Common myeloid progenitor, CD34-positive (primary cell): ENCODE measurements around the gene ONECUT3.
A peak's percentile ranks its signal among the peaks of the same experiment; 100 is the strongest.

Source experiments
- CTCF ChIA-PET: fragments of 350-600 bp; sonication (Branson Sonifier 250); formaldehyde crosslinking; loops from one replicate; lab custom pipeline; 2021; ENCODE audit warnings: antibody characterized with exemption; lab: Charles Lee
- POLR2A ChIA-PET: fragments of 350-600 bp; sonication (Branson Sonifier 250); formaldehyde crosslinking; loops from one replicate; lab custom pipeline; 2021; ENCODE audit warnings: antibody characterized with exemption; lab: Charles Lee
- DNase-seq, 3 donors: peaks; one replicate each; pipeline versions ENCODE4 v3.0.0 to v3.0.0-alpha.2; 2013
- H3K27ac ChIP-seq, 2 experiments: 1 replicate in 1 of 2; 2 replicates in 1 of 2; pipeline ENCODE4 v1.7.0; 2013; ENCODE audit warnings: inconsistent platforms in 2 of 2, low read length in 2 of 2, mild to moderate bottlenecking in 2 of 2, low read depth in 1 of 2, moderate library complexity in 1 of 2; ENCODE audit not compliant: severe bottlenecking in 2 of 2, insufficient read depth in 1 of 2, poor library complexity in 1 of 2
- H3K27me3 ChIP-seq, 5 experiments: replicated peaks in 2 of 5; 1 replicate in 3 of 5; 2 replicates in 2 of 5; pipeline versions ENCODE4 v1.6.1 to v1.7.0; 2013; ENCODE audit warnings: low read length in 4 of 5, mild to moderate bottlenecking in 2 of 5, moderate library complexity in 2 of 5, inconsistent platforms in 1 of 5; ENCODE audit not compliant: insufficient read depth in 5 of 5, control insufficient read depth in 4 of 5
- H3K36me3 ChIP-seq, 4 experiments: 1 replicate in 2 of 4; 2 replicates in 2 of 4; pipeline versions ENCODE4 v1.6.1 to v1.7.0; 2013; ENCODE audit warnings: low read length in 3 of 4, control low read depth in 1 of 4, mild to moderate bottlenecking in 1 of 4; ENCODE audit not compliant: control insufficient read depth in 4 of 4, insufficient read depth in 4 of 4
- H3K4me1 ChIP-seq, 4 experiments: 1 replicate in 3 of 4; 2 replicates in 1 of 4; pipeline versions ENCODE4 v1.6.1 to v1.7.1; 2013; ENCODE audit warnings: low read length in 3 of 4, mild to moderate bottlenecking in 3 of 4, control low read depth in 1 of 4, inconsistent platforms in 1 of 4, moderate library complexity in 1 of 4; ENCODE audit not compliant: control insufficient read depth in 4 of 4, insufficient read depth in 4 of 4; ENCODE audit errors: control extremely low read depth in 1 of 4
- H3K4me3 ChIP-seq, 7 experiments: 1 replicate in 4 of 7; 2 replicates in 3 of 7; pipeline versions ENCODE4 v1.5.1 to v1.7.0; 2013; ENCODE audit warnings: mild to moderate bottlenecking in 7 of 7, low read length in 6 of 7, moderate library complexity in 6 of 7, inconsistent platforms in 2 of 7, low read depth in 2 of 7, control low read depth in 1 of 7; ENCODE audit not compliant: insufficient read depth in 4 of 7, control insufficient read depth in 1 of 7; ENCODE audit errors: extremely low read depth in 1 of 7
- H3K9me3 ChIP-seq, 5 experiments: 1 replicate in 4 of 5; 2 replicates in 1 of 5; pipeline versions ENCODE4 v1.6.1 to v1.7.1; 2013; ENCODE audit warnings: low read length in 4 of 5, mild to moderate bottlenecking in 2 of 5, inconsistent platforms in 1 of 5, low read depth in 1 of 5, moderate library complexity in 1 of 5; ENCODE audit not compliant: control insufficient read depth in 4 of 5, insufficient read depth in 2 of 5; ENCODE audit errors: control extremely low read depth in 1 of 5
- WGBS: methylation state at CpG from one replicate; pipeline ENCODE4 v1.1.5; 2013; ENCODE audit not compliant: insufficient coverage; 5-methylcytosine and 5-hydroxymethylcytosine counted together

ONECUT3 gene

DNA sequence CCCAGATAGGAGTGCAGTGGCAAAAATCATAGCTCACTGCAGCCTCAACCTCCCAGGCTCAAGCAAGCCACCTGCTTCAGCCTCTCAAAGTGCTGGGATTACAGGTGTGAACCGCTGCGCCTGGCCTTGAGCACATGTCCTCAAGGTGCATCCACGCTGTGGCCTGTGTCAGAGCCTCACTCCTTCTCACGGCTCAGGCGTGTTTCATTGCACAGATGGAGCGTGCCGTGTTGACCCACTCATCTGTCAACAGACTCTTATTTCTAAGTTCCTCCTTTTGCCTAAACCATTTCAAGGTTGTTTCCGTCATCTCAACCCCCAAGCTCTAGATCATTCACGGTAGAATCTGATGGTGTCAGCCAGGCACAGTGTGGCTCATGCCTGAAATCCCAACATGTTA is 30.6 kb downstream of the ONECUT3 start:
- DNase-seq, result peak in 2 of 3 donors; percentile 68 to 72
- 31% methylated on average over 9 of the region's 9 CpGs for WGBS
- H3K36me3 ChIP-seq, result no peaks in the 10 kb centered on the region
- no peak overlapping the region for H3K4me3 ChIP-seq
- ChIA-PET CTCF (interaction anchor here (0.6 to 6.8 kb wide), 6 partner anchors 12 to 178 kb away, joined by 3 to 63 read pairs (median 3); no protein-coding TSS in a partner anchor), POLR2A (interaction anchor here (0.6 kb wide), 1 partner anchor 42 kb away, joined by 3 read pairs; no protein-coding TSS in a partner anchor)
- H3K9me3 ChIP-seq, result peaks cover 0 to 16% (median 11%) of the 10 kb centered on the region in 5 experiments
- H3K27ac ChIP-seq, result no peak overlapping the region
- peaks cover 0 to 7% (median 2%) of the 10 kb centered on the region in 4 experiments for H3K4me1 ChIP-seq
- peaks cover 4 to 76% (median 17%) of the 10 kb centered on the region in 5 experiments for H3K27me3 ChIP-seq

DNA sequence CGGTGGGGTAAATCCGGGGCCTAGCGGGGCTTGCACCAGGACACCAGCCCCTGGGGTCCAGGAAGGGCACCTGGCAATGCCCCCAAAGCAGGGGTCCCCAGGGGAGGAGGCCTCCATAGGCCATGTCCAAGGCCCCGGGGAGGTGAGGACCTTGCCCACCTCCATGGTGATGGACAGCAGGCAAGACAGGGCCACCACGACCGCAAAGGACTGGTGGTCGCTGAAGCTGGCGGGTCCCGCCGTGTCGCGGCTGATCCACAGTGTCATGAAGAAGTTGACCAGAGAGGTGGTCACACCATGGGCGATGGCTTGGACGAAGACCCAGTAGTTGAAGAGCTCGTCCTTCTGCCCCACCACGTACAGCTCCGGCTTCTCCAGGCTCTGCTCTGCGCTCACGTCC is 32.0 kb downstream of the ONECUT3 start:
- CTCF ChIA-PET, result interaction anchor here (1.1 to 6.8 kb wide), 2 partner anchors 10 to 45 kb away, joined by 3 to 63 read pairs; no protein-coding TSS in a partner anchor
- H3K27ac ChIP-seq, result no peak overlapping the region
- H3K36me3 ChIP-seq, result no peaks in the 10 kb centered on the region
- no peak overlapping the region for H3K4me3 ChIP-seq
- no peak for DNase-seq
- peaks cover 0 to 14% (median 3%) of the 10 kb centered on the region in 4 experiments for H3K4me1 ChIP-seq
- peaks cover 0 to 16% (median 11%) of the 10 kb centered on the region in 5 experiments for H3K9me3 ChIP-seq
- peaks cover 4 to 68% (median 12%) of the 10 kb centered on the region in 5 experiments for H3K27me3 ChIP-seq
- POLR2A ChIA-PET, result no interaction called here
- WGBS, result 96% methylated on average over 17 of the region's 19 CpGs

DNA sequence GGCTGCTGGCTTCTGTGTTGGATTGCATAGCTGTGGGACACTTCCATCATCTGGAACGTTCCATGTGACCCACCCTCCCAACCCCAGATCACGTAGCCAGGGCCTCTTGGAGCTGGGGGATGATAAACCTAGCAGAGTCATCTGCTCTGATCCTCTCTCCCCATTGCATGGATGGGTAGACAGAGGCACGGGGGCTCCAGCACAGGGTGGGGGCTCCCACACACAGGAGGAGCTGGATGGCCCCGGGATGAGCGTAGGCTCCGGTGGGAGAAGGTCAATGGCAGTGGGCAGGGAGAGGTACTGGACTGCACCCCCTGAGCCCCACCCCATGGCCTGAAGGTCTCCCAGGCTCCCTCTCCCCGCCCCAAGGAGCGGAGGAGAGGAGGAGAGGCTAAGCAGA is 33.4 kb downstream of the ONECUT3 start:
- H3K27me3 ChIP-seq, result peaks cover 2 to 65% (median 12%) of the 10 kb centered on the region in 5 experiments
- CTCF ChIA-PET, result interaction anchor here (0.9 to 6.8 kb wide), 2 partner anchors 9 to 43 kb away, joined by 3 to 63 read pairs; no protein-coding TSS in a partner anchor
- H3K36me3 ChIP-seq, result no peaks in the 10 kb centered on the region
- H3K9me3 ChIP-seq, result peaks cover 0 to 16% (median 12%) of the 10 kb centered on the region in 5 experiments
- no peak overlapping the region for H3K27ac ChIP-seq
- POLR2A ChIA-PET, result no interaction called here
- DNase-seq, result no peak
- WGBS, result 100% methylated on average over 1 of the region's 8 CpGs
- H3K4me1 ChIP-seq, result peaks cover 0 to 14% (median 3%) of the 10 kb centered on the region in 4 experiments
- no peak overlapping the region for H3K4me3 ChIP-seq

DNA sequence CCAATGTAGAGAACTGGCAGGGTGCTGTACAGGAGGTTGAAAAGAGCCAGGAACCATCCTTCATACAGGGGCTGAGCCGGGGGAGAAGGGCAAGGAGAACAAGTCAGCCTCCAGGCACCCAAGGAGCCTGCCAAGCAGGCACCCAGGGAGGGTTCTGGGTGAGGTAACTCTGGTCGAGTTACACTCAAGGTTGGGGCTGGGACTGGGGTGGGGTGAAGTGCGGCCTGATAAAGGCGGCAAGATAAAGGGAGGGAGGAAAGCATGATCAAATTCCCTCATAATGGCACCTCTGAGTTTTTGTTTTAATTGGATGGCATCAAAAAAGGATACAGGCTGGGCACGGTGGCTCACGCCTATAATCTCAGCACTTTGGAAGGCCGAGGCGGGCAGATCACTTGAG is 33.8 kb downstream of the ONECUT3 start:
- Histone ChIP-seq H3K4me3 (no peak overlapping the region), H3K36me3 (no peaks in the 10 kb centered on the region), H3K27me3 (peaks cover 0 to 61% (median 9%) of the 10 kb centered on the region in 5 experiments), H3K27ac (no peak overlapping the region), H3K9me3 (peaks cover 0 to 12% (median 8%) of the 10 kb centered on the region in 5 experiments), H3K4me1 (peaks cover 0 to 14% (median 3%) of the 10 kb centered on the region in 4 experiments)
- CTCF ChIA-PET, result interaction anchor here (0.9 to 1.7 kb wide), 3 partner anchors 28 to 48 kb away, joined by 3 to 4 read pairs (median 3); no protein-coding TSS in a partner anchor
- POLR2A ChIA-PET, result no interaction called here
- DNase-seq, result no peak
- 89% methylated on average over 7 of the region's 8 CpGs for WGBS

DNA sequence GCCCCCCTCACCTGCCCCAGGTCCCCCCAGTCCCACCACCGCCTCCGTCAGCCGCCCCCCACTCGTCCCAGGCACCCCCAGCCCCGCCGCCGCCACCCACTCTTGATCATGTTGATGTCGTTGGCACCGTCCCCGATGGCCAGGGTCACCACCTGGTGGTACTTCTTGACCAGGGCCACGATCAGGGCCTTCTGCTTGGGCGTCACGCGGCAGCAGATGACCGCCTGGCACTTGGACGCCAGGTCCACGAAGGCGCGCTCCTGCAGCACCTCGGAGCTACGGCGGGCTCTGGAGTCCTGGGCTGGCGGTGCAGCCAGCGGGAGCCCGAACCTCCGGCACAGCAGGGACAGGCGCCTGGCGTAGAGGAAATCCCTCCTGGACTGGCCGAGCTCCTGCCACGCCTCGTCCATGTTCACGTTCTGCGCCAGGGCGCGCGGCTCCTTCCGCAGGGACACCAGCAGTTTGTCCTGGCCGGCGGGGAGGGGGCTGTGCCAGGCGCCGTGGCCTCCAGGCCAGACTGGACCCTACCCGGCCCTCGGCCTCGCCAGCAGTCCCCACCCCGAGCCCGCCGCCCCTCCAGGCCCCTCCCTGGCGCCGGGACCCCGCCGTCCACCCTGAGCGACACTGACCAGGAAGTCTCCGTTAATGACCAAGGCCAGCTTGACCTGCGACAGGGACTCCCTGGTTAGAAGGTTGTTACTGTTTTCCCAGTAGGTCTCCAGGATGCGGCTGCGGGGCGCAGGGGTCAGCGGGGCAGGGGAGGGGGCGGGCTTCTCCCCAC is 36.1 kb downstream of the ONECUT3 start:
- Histone ChIP-seq H3K9me3 (peaks cover 0 to 5% (median 0%) of the 10 kb centered on the region in 5 experiments), H3K4me3 (peak overlapping the region in 1 of 7 experiments; percentile 36), H3K27me3 (peaks cover 0 to 40% (median 8%) of the 10 kb centered on the region in 5 experiments), H3K4me1 (peaks cover 0 to 7% (median 2%) of the 10 kb centered on the region in 4 experiments), H3K27ac (no peak overlapping the region), H3K36me3 (no peaks in the 10 kb centered on the region)
- WGBS, result 14% methylated on average over 41 of the region's 59 CpGs
- DNase-seq, result no peak
- ChIA-PET POLR2A (no interaction called here), CTCF (interaction anchor here (0.6 to 1.0 kb wide), 5 partner anchors 9 to 117 kb away, joined by 3 to 4 read pairs (median 3); no protein-coding TSS in a partner anchor)

DNA sequence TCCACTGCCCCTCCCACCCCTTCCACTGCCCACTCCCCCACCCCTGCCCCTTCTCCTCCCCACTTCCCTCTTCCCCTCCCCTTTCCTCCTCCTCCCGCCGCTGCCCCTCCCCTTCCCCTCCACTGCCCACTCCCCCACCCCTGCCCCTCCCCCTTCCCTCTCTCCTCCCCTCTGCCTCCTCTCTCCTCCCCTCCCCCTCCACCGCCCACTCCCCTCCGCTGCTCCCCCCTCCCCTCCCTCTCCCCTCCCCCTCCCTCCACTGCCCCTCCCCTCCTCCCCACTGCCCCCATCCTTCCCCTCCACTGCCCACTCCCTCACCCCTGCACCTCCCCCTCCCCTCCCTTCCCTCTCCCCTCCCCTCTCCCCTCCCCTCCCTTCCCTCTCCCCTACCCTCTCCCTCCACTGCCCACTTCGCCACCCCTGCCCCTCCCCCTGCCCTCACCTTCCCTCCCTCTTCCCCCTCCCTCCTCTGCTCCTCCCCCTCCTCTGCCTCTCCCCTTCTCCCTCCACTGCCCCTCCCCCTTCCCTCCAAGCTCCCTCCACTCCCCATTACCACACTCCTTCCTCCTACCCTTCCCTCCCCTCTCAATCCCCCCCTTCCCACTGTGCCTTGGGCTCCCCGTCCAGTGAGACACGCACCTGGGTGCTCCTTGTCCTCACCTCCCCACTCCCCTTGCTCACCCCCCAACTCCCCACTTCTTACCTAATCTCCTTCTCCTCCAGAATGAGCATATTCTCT is 36.9 kb downstream of the ONECUT3 start:
- Histone ChIP-seq H3K9me3 (peaks cover 0 to 5% (median 0%) of the 10 kb centered on the region in 5 experiments), H3K27ac (no peak overlapping the region), H3K4me1 (peaks cover 0 to 7% (median 3%) of the 10 kb centered on the region in 4 experiments), H3K27me3 (peaks cover 0 to 36% (median 8%) of the 10 kb centered on the region in 5 experiments), H3K4me3 (no peak overlapping the region), H3K36me3 (no peaks in the 10 kb centered on the region)
- POLR2A ChIA-PET, result no interaction called here
- DNase-seq, result no peak
- 64% methylated on average over 2 of the region's 7 CpGs for WGBS
- CTCF ChIA-PET, result interaction anchor here (1.0 kb wide), 2 partner anchors 10 to 19 kb away, joined by 3 read pairs; no protein-coding TSS in a partner anchor
